ENCODE measurements around the gene SLC7A5.

GRCh38 chr16:87853411-87854052 lies 15.8 kb downstream of the SLC7A5 start:
- TF ChIP-seq REST (IDR thresholded peaks at IDR 0.05; ENCODE audit: insufficient replicate concordance, low read depth) (no peak), CTCF (IDR thresholded peaks at IDR 0.05; ENCODE audit: insufficient read depth, low read length) (no peak), POLR2AphosphoS5 (IDR thresholded peaks at IDR 0.05; ENCODE audit: low read depth) (no peak)

Measured in HL-60 (cell line).